CD4-positive, alpha-beta T cell (primary cell): ENCODE measurements around the gene RPL7L1. TPM values are rescaled to one million over a fixed set of nuclear protein-coding genes. Genes with fewer than 3 reads are reported as not detected.
A peak's percentile ranks its signal among the peaks of the same experiment; 100 is the strongest.

Experiments used
- ATAC-seq: fragments of 200-7000 bp; cut with Tn5 transposase; one replicate; pipeline ENCODE4 v1.10.0; 2022; ENCODE audit warnings: mild to moderate bottlenecking; ENCODE audit not compliant: poor library complexity
- CTCF ChIA-PET: fragments of 350-600 bp; sonication (Branson Sonifier 250); formaldehyde crosslinking; loops from one replicate; lab custom pipeline; 2021; ENCODE audit warnings: antibody characterized with exemption, inconsistent platforms; lab: Charles Lee
- POLR2A ChIA-PET: fragments of 350-600 bp; sonication (Branson Sonifier 250); formaldehyde crosslinking; loops from one replicate; lab custom pipeline; 2021; ENCODE audit warnings: antibody characterized with exemption, inconsistent platforms; lab: Charles Lee
- DNase-seq, 14 experiments: peaks; one replicate each; pipeline ENCODE4 v3.0.0-alpha.2; 2013 to 2020; ENCODE audit warnings: mixed read lengths in 2 of 14
- H3K27ac ChIP-seq, 2 donors: one replicate each; pipeline versions ENCODE4 v1.5.1 to v1.7.0; 2013; ENCODE audit warnings: low read length in 2 of 2, low read depth in 1 of 2, mild to moderate bottlenecking in 1 of 2
- H3K27me3 ChIP-seq, 2 experiments: 1 replicate in 1 of 2; 2 replicates in 1 of 2; pipeline versions ENCODE4 v1.6.1 to v1.7.0; 2013; ENCODE audit warnings: low read length in 2 of 2, control low read depth in 1 of 2, mild to moderate bottlenecking in 1 of 2, moderate library complexity in 1 of 2; ENCODE audit not compliant: insufficient read depth in 2 of 2, control insufficient read depth in 1 of 2
- H3K36me3 ChIP-seq: one replicate; pipeline ENCODE4 v1.6.1; 2013; ENCODE audit warnings: low read length, control low read depth; ENCODE audit not compliant: insufficient read depth
- H3K4me1 ChIP-seq: one replicate; pipeline ENCODE4 v1.6.1; 2013; ENCODE audit warnings: low read length, control low read depth; ENCODE audit not compliant: insufficient read depth
- H3K4me3 ChIP-seq: one replicate; pipeline ENCODE4 v1.5.1; 2013; ENCODE audit warnings: mild to moderate bottlenecking, low read length, moderate library complexity
- H3K9me3 ChIP-seq, 2 experiments: 1 replicate in 1 of 2; 2 replicates in 1 of 2; pipeline versions ENCODE4 v1.6.1 to v1.7.0; 2013; ENCODE audit warnings: low read length in 2 of 2, mild to moderate bottlenecking in 2 of 2, control low read depth in 1 of 2, moderate library complexity in 1 of 2; ENCODE audit not compliant: control insufficient read depth in 1 of 2, insufficient read depth in 1 of 2
- H3K27ac Mint-ChIP-seq: one replicate; pipeline ENCODE4 v1.8.0; 2020; ENCODE audit warnings: mixed read lengths
- H3K27me3 Mint-ChIP-seq: one replicate; pipeline ENCODE4 v1.8.0; 2021; ENCODE audit warnings: mixed read lengths
- H3K36me3 Mint-ChIP-seq: one replicate; pipeline ENCODE4 v1.8.0; 2021; ENCODE audit warnings: low read depth, mixed read lengths
- H3K4me1 Mint-ChIP-seq: one replicate; pipeline ENCODE4 v1.8.0; 2021; ENCODE audit warnings: low read depth, mixed read lengths
- H3K4me3 Mint-ChIP-seq: one replicate; pipeline ENCODE4 v1.8.0; 2020; ENCODE audit warnings: mild to moderate bottlenecking, mixed read lengths
- H3K9me3 Mint-ChIP-seq: one replicate; pipeline ENCODE4 v1.8.0; 2020; ENCODE audit warnings: mixed read lengths
- CTCF ChIP-seq: fragments of 200-600 bp; IDR thresholded peaks from one replicate; pipeline ENCODE4 v1.8.0; 2022; ENCODE audit warnings: antibody characterized with exemption, mild to moderate bottlenecking
- intact Hi-C, 2 experiments: fragments of 100-400 bp; cut with DNase I in 1 of 2; cut with micrococcal nuclease in 1 of 2; formaldehyde crosslinking; loops; one replicate each; pipeline versions ENCODE4 v1.15.1 to v1.9.0; 2023 to 2025; cut with DNase I, micrococcal nuclease
- total RNA-seq, 174 experiments: library from RNA in 2 of 174; stranded (reverse) in 2 of 174; gene quantifications; one replicate each; pipeline ENCODE4 v1.2.3 and lab custom pipeline; 2021 to 2026

RPL7L1 gene
- total RNA-seq, 2 experiments from 2014 or later, result 76.1 TPM

GRCh38 chr6:42846505-42846904, 32.9 kb upstream of the RPL7L1 start:
- no peak overlapping the region for H3K4me3 ChIP-seq
- H3K36me3 Mint-ChIP-seq, result peaks cover 42% of the 10 kb centered on the region
- intact Hi-C loops, result no loop called here
- peak overlapping the region; percentile 36 for H3K27ac Mint-ChIP-seq
- H3K4me1 Mint-ChIP-seq, result peaks cover 13% of the 10 kb centered on the region
- peaks cover 17% of the 10 kb centered on the region for H3K36me3 ChIP-seq
- no peak overlapping the region for H3K27ac ChIP-seq
- H3K9me3 ChIP-seq, result no peaks in the 10 kb centered on the region
- H3K27me3 Mint-ChIP-seq, result no peaks in the 10 kb centered on the region
- no peaks in the 10 kb centered on the region for H3K4me1 ChIP-seq
- ATAC-seq (no peak), DNase-seq (no peak)
- ChIA-PET POLR2A (interaction anchor here (1.1 to 2.5 kb wide), 3 partner anchors 63 to 100 kb away, joined by 4 to 9 read pairs (median 9); partner anchors contain the start of gene TBCC), CTCF (no interaction called here)
- H3K4me3 Mint-ChIP-seq, result no peak overlapping the region
- no peaks in the 10 kb centered on the region for H3K9me3 Mint-ChIP-seq
- H3K27me3 ChIP-seq, result no peaks in the 10 kb centered on the region
- no peak for TF ChIP-seq CTCF

- ATAC-seq (no peak), DNase-seq (no peak)
- no peaks in the 10 kb centered on the region for H3K27me3 ChIP-seq
- H3K4me3 ChIP-seq, result no peak overlapping the region
- Mint-ChIP-seq H3K27me3 (no peaks in the 10 kb centered on the region), H3K27ac (no peak overlapping the region), H3K9me3 (no peaks in the 10 kb centered on the region), H3K4me3 (no peak overlapping the region), H3K4me1 (peaks cover 10% of the 10 kb centered on the region), H3K36me3 (peaks cover 51% of the 10 kb centered on the region)
- ChIA-PET POLR2A (interaction anchor here (2.4 kb wide), 1 partner anchor 103 kb away, joined by 9 read pairs; the partner anchor contains the start of gene TBCC), CTCF (no interaction called here)
- H3K4me1 ChIP-seq, result no peaks in the 10 kb centered on the region
- H3K9me3 ChIP-seq, result no peaks in the 10 kb centered on the region
- no peak for TF ChIP-seq CTCF
- peaks cover 30% of the 10 kb centered on the region for H3K36me3 ChIP-seq
- no peak overlapping the region for H3K27ac ChIP-seq
- intact Hi-C loops, result no loop called here
Measured at GRCh38 chr6:42848700-42849099, 30.7 kb upstream of the RPL7L1 start.

GRCh38 chr6:42851599-42851998, 27.8 kb upstream of the RPL7L1 start:
- intact Hi-C loops, result no loop called here
- no peak overlapping the region for H3K4me3 Mint-ChIP-seq

More at GRCh38 chr6:42851599-42851998, 27.8 kb upstream of the RPL7L1 start:
- Histone ChIP-seq H3K27ac (no peak overlapping the region), H3K27me3 (no peaks in the 10 kb centered on the region), H3K4me1 (no peaks in the 10 kb centered on the region), H3K9me3 (no peaks in the 10 kb centered on the region), H3K36me3 (peaks cover 52% of the 10 kb centered on the region), H3K4me3 (no peak overlapping the region)
- ATAC-seq (no peak), DNase-seq (no peak)
- ChIA-PET CTCF (interaction anchor here (1.6 kb wide), 1 partner anchor 190 kb away, joined by 3 read pairs; no protein-coding TSS in a partner anchor), POLR2A (interaction anchor here (1.9 kb wide), 1 partner anchor 105 kb away, joined by 9 read pairs; the partner anchor contains the start of gene TBCC)
- Mint-ChIP-seq H3K27me3 (no peaks in the 10 kb centered on the region), H3K4me1 (peaks cover 5% of the 10 kb centered on the region), H3K36me3 (peaks cover 57% of the 10 kb centered on the region), H3K27ac (no peak overlapping the region), H3K9me3 (no peaks in the 10 kb centered on the region)
- no peak for TF ChIP-seq CTCF
